GM12874 (cell line): ENCODE data around the gene TARBP2.

ENCODE experiments used
- CTCF ChIP-seq: IDR thresholded peaks from 2 replicates; pipeline ENCODE4 v1.5.1; 2011; ENCODE audit warnings: low read depth, mild to moderate bottlenecking, control low read depth, low read length, moderate library complexity; ENCODE audit not compliant: insufficient read depth

The TARBP2 gene

GRCh38 chr12:53459097-53459496, 42.0 kb upstream of the TARBP2 start:
- no peak for TF ChIP-seq CTCF

GRCh38 chr12:53461059-53461458, 40.0 kb upstream of the TARBP2 start:
- TF ChIP-seq CTCF = no peak

GRCh38 chr12:53461591-53461990, 39.5 kb upstream of the TARBP2 start:
- TF ChIP-seq CTCF = no peak

- no peak for TF ChIP-seq CTCF
Measured at GRCh38 chr12:53462935-53463334, 38.1 kb upstream of the TARBP2 start.

GRCh38 chr12:53463802-53464560, 37.1 kb upstream of the TARBP2 start:
- no peak for TF ChIP-seq CTCF

GRCh38 chr12:53464685-53465418, 36.2 kb upstream of the TARBP2 start:
- TF ChIP-seq CTCF = no peak

GRCh38 chr12:53465679-53466078, 35.4 kb upstream of the TARBP2 start:
- no peak for TF ChIP-seq CTCF
